ENCODE data around the gene SCNN1A.

DNA sequence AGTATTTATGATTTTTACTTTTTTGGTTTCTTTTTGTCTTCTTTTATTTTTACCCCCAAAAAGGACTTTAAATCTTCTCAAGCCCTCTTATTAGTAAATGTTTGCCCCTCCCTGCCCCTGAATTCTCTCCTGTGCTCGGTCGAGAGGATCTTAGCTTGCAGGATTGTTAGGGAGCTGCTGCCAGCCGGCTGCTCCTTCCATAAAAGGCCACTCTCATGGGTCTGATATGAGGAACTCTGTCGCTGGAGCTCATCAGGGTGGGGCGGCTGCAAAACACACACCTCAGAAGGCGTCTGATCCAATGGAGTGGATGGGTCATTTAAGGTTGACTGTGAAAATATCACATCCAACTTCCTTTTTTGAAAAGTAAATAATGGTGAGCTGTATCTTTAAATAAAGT, 17.1 kb upstream of the SCNN1A start:
- TF ChIP-seq, protein P1, sequence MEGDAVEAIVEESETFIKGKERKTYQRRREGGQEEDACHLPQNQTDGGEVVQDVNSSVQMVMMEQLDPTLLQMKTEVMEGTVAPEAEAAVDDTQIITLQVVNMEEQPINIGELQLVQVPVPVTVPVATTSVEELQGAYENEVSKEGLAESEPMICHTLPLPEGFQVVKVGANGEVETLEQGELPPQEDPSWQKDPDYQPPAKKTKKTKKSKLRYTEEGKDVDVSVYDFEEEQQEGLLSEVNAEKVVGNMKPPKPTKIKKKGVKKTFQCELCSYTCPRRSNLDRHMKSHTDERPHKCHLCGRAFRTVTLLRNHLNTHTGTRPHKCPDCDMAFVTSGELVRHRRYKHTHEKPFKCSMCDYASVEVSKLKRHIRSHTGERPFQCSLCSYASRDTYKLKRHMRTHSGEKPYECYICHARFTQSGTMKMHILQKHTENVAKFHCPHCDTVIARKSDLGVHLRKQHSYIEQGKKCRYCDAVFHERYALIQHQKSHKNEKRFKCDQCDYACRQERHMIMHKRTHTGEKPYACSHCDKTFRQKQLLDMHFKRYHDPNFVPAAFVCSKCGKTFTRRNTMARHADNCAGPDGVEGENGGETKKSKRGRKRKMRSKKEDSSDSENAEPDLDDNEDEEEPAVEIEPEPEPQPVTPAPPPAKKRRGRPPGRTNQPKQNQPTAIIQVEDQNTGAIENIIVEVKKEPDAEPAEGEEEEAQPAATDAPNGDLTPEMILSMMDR (IDR thresholded peaks at IDR 0.05), result no peak
- peak in 1 of 4 donors; percentile 18 for TF ChIP-seq POLR2A (IDR thresholded peaks at IDR 0.05)
